Uterus (tissue), 4 donors: Measurements from ENCODE around the gene CDKN1C. TPM values are rescaled to one million over a fixed set of nuclear protein-coding genes. Genes with fewer than 3 reads are reported as not detected.

Experiments used
- DNase-seq, 2 donors: peaks; one replicate each; pipeline ENCODE4 v3.0.0-alpha.2; 2019 to 2020
- H3K27ac ChIP-seq, 2 donors: fragments of 200-600 bp; sonication (generic); 1 replicate in 1 of 2; 2 replicates in 1 of 2; pipeline ENCODE4 v1.5.1; 2016 to 2018
- H3K27me3 ChIP-seq, 2 donors: fragments of 200-600 bp; sonication (generic); one replicate each; pipeline ENCODE4 v1.5.1; 2018 to 2019; ENCODE audit warnings: control low read depth in 1 of 2
- H3K36me3 ChIP-seq, 2 donors: fragments of 200-600 bp; sonication (generic); one replicate each; pipeline ENCODE4 v1.5.1; 2019; ENCODE audit warnings: control low read depth in 1 of 2
- H3K4me1 ChIP-seq, 2 donors: fragments of 200-600 bp; sonication (generic); one replicate each; pipeline ENCODE4 v1.5.1; 2018 to 2019; ENCODE audit warnings: control low read depth in 1 of 2
- H3K4me3 ChIP-seq, 2 donors: fragments of 200-600 bp; sonication (generic); 1 replicate in 1 of 2; 2 replicates in 1 of 2; pipeline ENCODE4 v1.5.1; 2018 to 2019; ENCODE audit warnings: mild to moderate bottlenecking in 1 of 2
- H3K9me3 ChIP-seq, 2 donors: fragments of 200-600 bp; sonication (generic); one replicate each; pipeline ENCODE4 v1.5.1; 2019; ENCODE audit warnings: control low read depth in 1 of 2
- POLR2A ChIP-seq, 2 donors: fragments of 450-650 bp; IDR thresholded peaks; one replicate each; pipeline ENCODE4 v1.6.1; 2016; ENCODE audit warnings: antibody characterized with exemption in 2 of 2, mild to moderate bottlenecking in 1 of 2, moderate library complexity in 1 of 2
- intact Hi-C: fragments of 100-400 bp; cut with DNase I; formaldehyde crosslinking; loops from one replicate; pipeline ENCODE4 v1.15.1; 2023; ENCODE audit warnings: low total_unique reads
- total RNA-seq, 4 donors: library from RNA; depleted of rRNA in 3 of 4; stranded (reverse); fragments of >200 nt in 3 of 4; gene quantifications; one replicate each; pipeline versions ENCODE4 v1.1.0 to v1.2.4, GENCODE V29; 2014 to 2023
- TF ChIP-seq, protein P1 (sequence below), 4 experiments: fragments of 200-600 bp in 2 of 4; fragments of 450-650 bp in 2 of 4; sonication (generic) in 2 of 4; IDR thresholded peaks; one replicate each; pipeline ENCODE4 v1.5.1; 2016 to 2019; ENCODE audit warnings: antibody characterized with exemption in 4 of 4, mild to moderate bottlenecking in 2 of 4, moderate library complexity in 1 of 4
- donor health status: DM: yes; HTN: yes; CAD: no.

Gene CDKN1C
- total RNA-seq, 4 donors from 2014 or later = 42.0 to 213 (median 71.7) TPM

- Histone ChIP-seq H3K27me3 (no peaks in the 10 kb centered on the region), H3K4me3 (no peak overlapping the region), H3K36me3 (no peaks in the 10 kb centered on the region), H3K27ac (no peak overlapping the region), H3K4me1 (peaks cover 0 to 1% of the 10 kb centered on the region in 2 donors), H3K9me3 (no peaks in the 10 kb centered on the region)
- DNase-seq = no peak
- intact Hi-C loops = no loop called here
- TF ChIP-seq POLR2A (IDR thresholded peaks at IDR 0.05) = no peak
- TF ChIP-seq, protein P1, sequence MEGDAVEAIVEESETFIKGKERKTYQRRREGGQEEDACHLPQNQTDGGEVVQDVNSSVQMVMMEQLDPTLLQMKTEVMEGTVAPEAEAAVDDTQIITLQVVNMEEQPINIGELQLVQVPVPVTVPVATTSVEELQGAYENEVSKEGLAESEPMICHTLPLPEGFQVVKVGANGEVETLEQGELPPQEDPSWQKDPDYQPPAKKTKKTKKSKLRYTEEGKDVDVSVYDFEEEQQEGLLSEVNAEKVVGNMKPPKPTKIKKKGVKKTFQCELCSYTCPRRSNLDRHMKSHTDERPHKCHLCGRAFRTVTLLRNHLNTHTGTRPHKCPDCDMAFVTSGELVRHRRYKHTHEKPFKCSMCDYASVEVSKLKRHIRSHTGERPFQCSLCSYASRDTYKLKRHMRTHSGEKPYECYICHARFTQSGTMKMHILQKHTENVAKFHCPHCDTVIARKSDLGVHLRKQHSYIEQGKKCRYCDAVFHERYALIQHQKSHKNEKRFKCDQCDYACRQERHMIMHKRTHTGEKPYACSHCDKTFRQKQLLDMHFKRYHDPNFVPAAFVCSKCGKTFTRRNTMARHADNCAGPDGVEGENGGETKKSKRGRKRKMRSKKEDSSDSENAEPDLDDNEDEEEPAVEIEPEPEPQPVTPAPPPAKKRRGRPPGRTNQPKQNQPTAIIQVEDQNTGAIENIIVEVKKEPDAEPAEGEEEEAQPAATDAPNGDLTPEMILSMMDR (IDR thresholded peaks at IDR 0.05) = no peak
Measured at GRCh38 chr11:2914455-2915195, 29.1 kb upstream of the CDKN1C start.

- intact Hi-C loops = no loop called here
- TF ChIP-seq, protein P1 (IDR thresholded peaks at IDR 0.05) = no peak
- no peak for TF ChIP-seq POLR2A (IDR thresholded peaks at IDR 0.05)
- no peak for DNase-seq
- H3K9me3 ChIP-seq = no peaks in the 10 kb centered on the region
- H3K36me3 ChIP-seq = no peaks in the 10 kb centered on the region
- H3K4me3 ChIP-seq = no peak overlapping the region
- H3K27ac ChIP-seq = no peak overlapping the region
- H3K4me1 ChIP-seq = peaks cover 0 to 10% of the 10 kb centered on the region in 2 donors
- no peaks in the 10 kb centered on the region for H3K27me3 ChIP-seq
Measured at GRCh38 chr11:2913776-2914175, 28.2 kb upstream of the CDKN1C start.

- Histone ChIP-seq H3K4me3 (no peak overlapping the region), H3K36me3 (no peaks in the 10 kb centered on the region), H3K9me3 (no peaks in the 10 kb centered on the region), H3K27ac (no peak overlapping the region), H3K27me3 (no peaks in the 10 kb centered on the region), H3K4me1 (peaks cover 0 to 10% of the 10 kb centered on the region in 2 donors)
- intact Hi-C loops = no loop called here
- no peak for TF ChIP-seq POLR2A (IDR thresholded peaks at IDR 0.05)
- TF ChIP-seq, protein P1 (IDR thresholded peaks at IDR 0.05) = no peak
- DNase-seq = no peak
Measured at GRCh38 chr11:2913019-2913431, 27.4 kb upstream of the CDKN1C start.

DNA sequence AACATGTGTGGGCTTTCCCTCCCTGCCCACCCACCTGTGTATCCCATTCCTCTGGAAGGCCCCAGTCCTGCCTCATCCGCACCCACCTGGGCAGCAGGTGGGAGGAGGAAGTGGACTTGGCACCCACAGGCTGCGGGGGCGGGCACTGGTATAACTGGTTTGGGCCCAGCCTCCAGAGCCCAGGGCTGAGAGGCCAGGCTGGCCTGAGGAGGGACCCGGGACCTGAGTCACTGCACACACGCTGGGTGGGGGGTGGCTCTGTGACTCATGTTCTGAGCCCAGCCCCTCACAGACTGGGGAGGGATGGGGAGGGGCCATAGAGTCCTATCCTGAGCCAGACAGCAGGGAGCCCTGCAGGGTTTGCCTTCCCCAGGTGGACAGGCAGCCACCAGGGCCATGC, 26.9 kb upstream of the CDKN1C start:
- Histone ChIP-seq H3K36me3 (no peaks in the 10 kb centered on the region), H3K9me3 (no peaks in the 10 kb centered on the region), H3K27me3 (no peaks in the 10 kb centered on the region), H3K4me1 (peaks cover 0 to 10% of the 10 kb centered on the region in 2 donors), H3K4me3 (no peak overlapping the region), H3K27ac (no peak overlapping the region)
- TF ChIP-seq POLR2A (IDR thresholded peaks at IDR 0.05) = no peak
- TF ChIP-seq, protein P1 (IDR thresholded peaks at IDR 0.05) = no peak
- DNase-seq = no peak
- intact Hi-C loops = no loop called here

GRCh38 chr11:2911785-2912391, 26.3 kb upstream of the CDKN1C start:
- H3K4me1 ChIP-seq = peaks cover 0 to 10% of the 10 kb centered on the region in 2 donors
- TF ChIP-seq, protein P1 (IDR thresholded peaks at IDR 0.05) = no peak
- no peak for TF ChIP-seq POLR2A (IDR thresholded peaks at IDR 0.05)
- no peaks in the 10 kb centered on the region for H3K36me3 ChIP-seq
- no peak overlapping the region for H3K4me3 ChIP-seq
- H3K27me3 ChIP-seq = no peaks in the 10 kb centered on the region
- H3K27ac ChIP-seq = no peak overlapping the region
- intact Hi-C loops = no loop called here
- DNase-seq = no peak
- H3K9me3 ChIP-seq = no peaks in the 10 kb centered on the region
